ENCODE measurements around the gene PAPPA2.

DNA sequence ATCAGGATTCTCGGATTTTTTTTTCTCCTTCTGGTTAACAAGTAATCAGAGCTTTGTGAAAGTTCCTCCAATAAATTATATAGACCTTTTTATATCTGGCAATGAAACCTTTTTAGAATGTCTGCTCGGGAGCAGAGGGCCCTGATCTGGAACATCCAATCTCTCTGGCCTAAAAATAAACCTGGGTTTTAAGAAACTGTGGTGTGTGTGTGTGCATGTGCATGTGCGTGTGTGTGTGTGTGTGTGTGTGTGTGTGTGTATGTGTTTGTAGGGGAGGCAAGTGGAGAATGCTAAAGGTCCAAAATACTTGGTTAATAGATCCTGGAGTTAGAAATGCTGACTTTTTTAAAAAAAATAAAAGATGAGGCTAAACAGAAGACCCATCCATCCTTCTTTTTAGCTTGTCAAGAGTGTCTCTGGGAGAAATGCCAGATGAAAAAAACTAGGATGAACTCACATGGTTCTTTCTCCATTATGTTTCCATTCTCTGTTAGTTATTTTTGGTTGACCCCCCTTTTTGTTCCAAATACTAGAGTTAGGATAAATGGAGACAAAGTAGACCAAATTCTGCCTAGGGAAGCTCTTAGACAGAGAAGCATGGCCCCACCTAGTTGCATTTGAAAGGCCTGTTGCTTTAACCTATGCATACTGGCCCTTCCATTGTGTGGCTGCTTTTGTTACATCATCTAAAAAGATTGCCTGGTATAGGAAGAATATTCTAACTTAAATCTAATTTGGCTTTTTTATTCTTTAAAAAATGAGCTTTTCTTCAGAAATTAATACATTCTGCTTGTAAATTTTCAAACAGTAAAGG, 175.9 kb downstream of the PAPPA2 start:
- TF ChIP-seq POLR2A (IDR thresholded peaks at IDR 0.05): no peak
- no peak for TF ChIP-seq EP300 (IDR thresholded peaks at IDR 0.05)

All from stomach (tissue), 4 donors.